GM18861 (cell line): Measurements from ENCODE around the gene PRKN.

ENCODE experiments used
- ATAC-seq: cut with Tn5 transposase; IDR thresholded peaks from one replicate; pipeline ENCODE4 v1.9.1; 2021; ENCODE audit not compliant: unreplicated experiment

PRKN gene

GRCh38 chr6:161748535-161749416, 978.8 kb downstream of the PRKN start:
- ATAC-seq: no peak

GRCh38 chr6:161747506-161747905, 980.1 kb downstream of the PRKN start:
- ATAC-seq: no peak

GRCh38 chr6:161745594-161746141, 981.9 kb downstream of the PRKN start:
- ATAC-seq: no peak

GRCh38 chr6:161745128-161745527, 982.4 kb downstream of the PRKN start:
- ATAC-seq: no peak

- no peak for ATAC-seq
Measured at GRCh38 chr6:161744211-161745067, 983.1 kb downstream of the PRKN start.

- ATAC-seq: no peak
Measured at GRCh38 chr6:161743509-161744178, 983.9 kb downstream of the PRKN start.

GRCh38 chr6:161740486-161740885, 987.1 kb downstream of the PRKN start:
- ATAC-seq: no peak

GRCh38 chr6:161736781-161737292, 990.7 kb downstream of the PRKN start:
- ATAC-seq: no peak

- ATAC-seq: no peak
Measured at GRCh38 chr6:161736326-161736725, 991.2 kb downstream of the PRKN start.

- no peak for ATAC-seq
Measured at GRCh38 chr6:161732594-161732993, 995.0 kb downstream of the PRKN start.

GRCh38 chr6:161727083-161727833, 1000.3 kb downstream of the PRKN start:
- no peak for ATAC-seq

- no peak for ATAC-seq
Measured at GRCh38 chr6:161722394-161722793, 1005.2 kb downstream of the PRKN start.

- no peak for ATAC-seq
Measured at GRCh38 chr6:161721511-161721910, 1006.1 kb downstream of the PRKN start.

GRCh38 chr6:161716176-161716575, 1011.4 kb downstream of the PRKN start:
- ATAC-seq: no peak

GRCh38 chr6:161711938-161712337, 1015.6 kb downstream of the PRKN start:
- ATAC-seq: no peak

- ATAC-seq: no peak
Measured at GRCh38 chr6:161711515-161711914, 1016.1 kb downstream of the PRKN start.

GRCh38 chr6:161710698-161711097, 1016.9 kb downstream of the PRKN start:
- no peak for ATAC-seq

GRCh38 chr6:161701056-161701455, 1026.5 kb downstream of the PRKN start:
- ATAC-seq: no peak

GRCh38 chr6:161696801-161697200, 1030.8 kb downstream of the PRKN start:
- ATAC-seq: no peak

- peak; percentile 73 for ATAC-seq
Measured at GRCh38 chr6:161694995-161695394, 1032.6 kb downstream of the PRKN start.
